GM23338 (cell line): Measurements from ENCODE around the gene TPX2. TPM values are rescaled to one million over a fixed set of nuclear protein-coding genes. Genes with fewer than 3 reads are reported as not detected.

Source experiments
- ATAC-seq: fragments of 200-7000 bp; cut with Tn5 transposase; 3 replicates; pipeline ENCODE4 v1.9.1; 2020
- DNase-seq: peaks from one replicate; pipeline ENCODE4 v3.0.0-alpha.2; 2015; ENCODE audit warnings: low spot score
- H2AFZ ChIP-seq: fragments of 200-600 bp; sonication (generic); 2 replicates; pipeline ENCODE4 v1.8.0; 2016; ENCODE audit warnings: antibody characterized with exemption, mild to moderate bottlenecking, moderate library complexity
- H3F3A ChIP-seq: fragments of 200-600 bp; sonication (generic); replicated peaks from 2 replicates; pipeline ENCODE4 v1.8.0; 2017; ENCODE audit warnings: antibody characterized with exemption, mixed run types, low read depth
- H3K27ac ChIP-seq: fragments of 200-600 bp; sonication (generic); 2 replicates; pipeline ENCODE4 v1.6.1; 2016; ENCODE audit warnings: low read depth
- H3K27me3 ChIP-seq: fragments of 200-600 bp; sonication (generic); 2 replicates; pipeline ENCODE4 v1.8.0; 2016; ENCODE audit warnings: mild to moderate bottlenecking, mixed run types, moderate library complexity; ENCODE audit not compliant: insufficient read depth
- H3K36me3 ChIP-seq: fragments of 200-600 bp; sonication (generic); 2 replicates; pipeline ENCODE4 v1.8.0; 2016; ENCODE audit warnings: mild to moderate bottlenecking; ENCODE audit not compliant: insufficient read depth
- H3K4me1 ChIP-seq: fragments of 200-600 bp; sonication (generic); 2 replicates; pipeline ENCODE4 v1.8.0; 2016; ENCODE audit warnings: mild to moderate bottlenecking, moderate library complexity; ENCODE audit not compliant: insufficient read depth
- H3K4me2 ChIP-seq: fragments of 200-600 bp; sonication (generic); 2 replicates; pipeline ENCODE4 v1.7.1; 2017; ENCODE audit warnings: mixed run types
- H3K4me3 ChIP-seq: fragments of 200-600 bp; sonication (generic); 2 replicates; pipeline ENCODE4 v1.6.1; 2016; ENCODE audit warnings: mixed run types
- H3K79me2 ChIP-seq: fragments of 200-600 bp; sonication (generic); replicated peaks from 2 replicates; pipeline ENCODE4 v1.8.0; 2017; ENCODE audit warnings: mild to moderate bottlenecking; ENCODE audit not compliant: insufficient read depth
- H3K9me2 ChIP-seq: fragments of 200-600 bp; sonication (generic); 2 replicates; pipeline ENCODE4 v1.8.0; 2017; ENCODE audit not compliant: insufficient read depth
- H4K20me1 ChIP-seq: fragments of 200-600 bp; sonication (generic); replicated peaks from 2 replicates; pipeline ENCODE4 v1.8.0; 2017; ENCODE audit warnings: mild to moderate bottlenecking; ENCODE audit not compliant: insufficient read depth
- H3K27ac Mint-ChIP-seq: 2 replicates; pipeline ENCODE4 v1.8.0; 2020; ENCODE audit warnings: inconsistent platforms, mild to moderate bottlenecking, moderate library complexity, mixed read lengths
- H3K27me3 Mint-ChIP-seq: 3 replicates; pipeline ENCODE4 v1.8.0; 2022; ENCODE audit warnings: low read depth, mild to moderate bottlenecking, moderate library complexity, mixed read lengths, inconsistent platforms; ENCODE audit not compliant: insufficient read depth, poor library complexity
- H3K36me3 Mint-ChIP-seq: 3 replicates; pipeline ENCODE4 v1.8.0; 2021; ENCODE audit warnings: low read depth, mild to moderate bottlenecking, inconsistent platforms, moderate library complexity, mixed read lengths
- H3K4me1 Mint-ChIP-seq: 3 replicates; pipeline ENCODE4 v1.8.0; 2020; ENCODE audit warnings: mild to moderate bottlenecking, inconsistent platforms, mixed read lengths
- H3K4me3 Mint-ChIP-seq: 3 replicates; pipeline ENCODE4 v1.8.0; 2021; ENCODE audit warnings: moderate library complexity, mild to moderate bottlenecking, inconsistent platforms, mixed read lengths
- H3K9me3 Mint-ChIP-seq: 3 replicates; pipeline ENCODE4 v1.8.0; 2020; ENCODE audit warnings: moderate library complexity, mild to moderate bottlenecking, inconsistent platforms, mixed read lengths
- ETS1 ChIP-seq: IDR thresholded peaks from 2 replicates; pipeline ENCODE4 v1.6.1; 2016; ENCODE audit warnings: antibody characterized with exemption
- EZH2phosphoT487 ChIP-seq: fragments of 200-600 bp; sonication (generic); IDR thresholded peaks from one replicate; pipeline ENCODE4 v1.8.1; 2018; ENCODE audit warnings: antibody characterized with exemption; ENCODE audit not compliant: unreplicated experiment
- JUNB ChIP-seq: IDR thresholded peaks from one replicate; pipeline ENCODE4 v1.6.1; 2016; ENCODE audit warnings: antibody characterized with exemption; ENCODE audit not compliant: unreplicated experiment
- NANOG ChIP-seq: IDR thresholded peaks from 2 replicates; pipeline ENCODE4 v1.6.1; 2016; ENCODE audit warnings: antibody characterized with exemption, borderline replicate concordance
- POLR2AphosphoS5 ChIP-seq: IDR thresholded peaks from 2 replicates; pipeline ENCODE4 v1.6.1; 2016; ENCODE audit warnings: antibody characterized with exemption, low read depth
- STAT1 ChIP-seq: IDR thresholded peaks from one replicate; pipeline ENCODE4 v1.6.1; 2016; ENCODE audit warnings: antibody characterized with exemption; ENCODE audit not compliant: unreplicated experiment
- ZNF114 ChIP-seq: fragments of 250-450 bp; sonication (Bioruptor Pico); IDR thresholded peaks from 2 replicates; pipeline ENCODE4 v1.5.0; 2020; ENCODE audit warnings: mild to moderate bottlenecking, moderate library complexity
- ZNF331 ChIP-seq: fragments of 250-450 bp; sonication (Bioruptor Pico); IDR thresholded peaks from 2 replicates; pipeline ENCODE4 v1.5.0; 2020; ENCODE audit warnings: low read depth, mild to moderate bottlenecking, moderate library complexity
- polyA plus RNA-seq: library from polyadenylated mRNA; unstranded; fragments of >200 nt; fragmentation: Nextera tagmentation; extraction: Ambion mirVana; gene quantifications from 2 replicates; pipeline ENCODE4 v1.2.1, GENCODE V29; 2016
- total RNA-seq: library from RNA; depleted of rRNA; stranded (reverse); fragments of >200 nt; shearing (Covaris generic); gene quantifications from 2 replicates; pipeline ENCODE4 v1.2.3, GENCODE V29; 2014
- TF ChIP-seq, protein P1 (sequence below), 2 experiments: fragments of 200-600 bp in 1 of 2; sonication (generic) in 1 of 2; conservative IDR thresholded peaks; 2 replicates each; pipeline versions ENCODE4 v1.5.1 to v1.6.1; 2016 to 2017; ENCODE audit warnings: antibody characterized with exemption in 2 of 2, low read depth in 2 of 2, mild to moderate bottlenecking in 2 of 2, moderate library complexity in 1 of 2
- TF ChIP-seq, protein P2 (sequence below): IDR thresholded peaks from one replicate; pipeline ENCODE4 v1.6.1; 2018; ENCODE audit warnings: antibody characterized with exemption; ENCODE audit not compliant: unreplicated experiment

The TPX2 gene
- total and polyA plus RNA-seq, 2 experiments from 2014 or later = 101 to 159 TPM

DNA sequence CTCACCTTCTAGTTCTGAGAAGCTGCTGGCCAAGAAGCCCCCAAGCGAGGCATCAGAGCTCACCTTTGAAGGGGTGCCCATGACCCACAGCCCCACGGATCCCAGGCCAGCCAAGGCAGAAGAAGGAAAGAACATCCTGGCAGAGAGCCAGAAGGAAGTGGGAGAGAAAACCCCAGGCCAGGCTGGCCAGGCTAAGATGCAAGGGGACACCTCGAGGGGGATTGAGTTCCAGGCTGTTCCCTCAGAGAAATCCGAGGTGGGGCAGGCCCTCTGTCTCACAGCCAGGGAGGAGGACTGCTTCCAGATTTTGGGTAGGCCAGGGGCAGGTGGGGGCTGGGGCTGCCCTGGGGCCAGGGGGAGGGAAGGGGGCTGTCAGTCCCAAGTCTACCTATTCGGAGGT is 82.3 kb downstream of the TPX2 start (continued):
- TF ChIP-seq ETS1 (no peak), JUNB (no peak), ZNF331 (no peak), NANOG (no peak), EZH2phosphoT487 (no peak)

DNA sequence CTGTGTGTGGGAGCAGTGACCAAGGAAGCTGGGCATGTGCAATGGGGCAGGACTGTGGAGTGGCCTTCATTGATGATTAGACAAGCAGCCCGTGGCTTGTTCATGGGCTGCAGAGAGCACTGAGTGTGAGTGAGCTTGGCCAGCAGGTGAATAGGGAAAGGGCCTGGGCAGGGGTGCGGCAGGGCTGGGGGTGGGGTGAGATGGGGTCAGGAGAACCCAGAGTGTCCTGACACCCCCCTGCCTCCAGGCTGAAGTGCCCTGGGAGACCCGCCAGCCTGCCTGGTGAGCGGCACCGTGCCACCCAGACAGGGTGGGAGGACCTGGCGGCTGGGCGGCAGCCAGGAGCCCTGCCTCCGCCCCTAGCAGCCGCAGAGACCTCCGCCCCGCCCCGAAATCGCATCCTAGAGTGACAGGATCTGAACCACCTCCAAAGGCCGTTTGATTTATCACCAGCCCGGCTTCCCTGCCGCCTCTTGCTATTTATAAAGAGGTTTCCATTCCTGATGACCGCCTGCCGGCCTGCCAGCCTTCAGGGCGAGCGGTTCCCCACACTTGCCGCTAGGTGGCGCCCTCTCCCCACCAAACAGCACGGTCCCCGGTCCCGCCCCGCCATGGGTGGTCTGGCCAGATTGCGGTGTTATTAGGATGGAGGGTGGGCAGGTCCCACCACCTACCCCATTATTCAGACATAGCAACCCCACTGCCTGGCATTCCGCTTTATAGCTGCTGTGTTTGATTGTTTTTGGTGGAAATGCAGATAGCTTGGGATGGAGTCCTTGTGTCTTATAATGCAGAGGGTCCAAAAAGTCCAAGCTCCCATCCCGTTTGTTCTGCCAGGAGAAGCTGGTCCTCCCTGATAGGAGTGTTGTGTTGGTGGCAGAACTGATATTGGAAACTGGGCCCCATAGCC is 83.6 kb downstream of the TPX2 start:
- 0 out of 2 replicates have a peak, but pooled peaks cover 9% of the 10 kb centered on the region for H3F3A ChIP-seq
- no peaks in the 10 kb centered on the region for H3K79me2 ChIP-seq
- DNase-seq (peak; percentile 98), ATAC-seq (peak; percentile 84)
- peak overlapping the region; percentile 38 for H3K4me3 ChIP-seq
- no peaks in the 10 kb centered on the region for H3K27me3 ChIP-seq
- H2AFZ ChIP-seq = peak overlapping the region; percentile 30
- Mint-ChIP-seq H3K27ac (no peak overlapping the region), H3K9me3 (no peaks in the 10 kb centered on the region), H3K36me3 (no peaks in the 10 kb centered on the region), H3K27me3 (peaks cover 9% of the 10 kb centered on the region), H3K4me1 (peaks cover 3% of the 10 kb centered on the region; the same call in 2 of the 3 replicates), H3K4me3 (peak overlapping the region; percentile 8; the same call in 1 of the 3 replicates)
- H3K27ac ChIP-seq = no peak overlapping the region
- no peaks in the 10 kb centered on the region for H3K36me3 ChIP-seq
- TF ChIP-seq POLR2AphosphoS5 (no peak), NANOG (no peak), STAT1 (no peak), EZH2phosphoT487 (no peak), ZNF114 (CRISPR knock-in tag) (no peak), ETS1 (no peak)
- TF ChIP-seq, protein P1, sequence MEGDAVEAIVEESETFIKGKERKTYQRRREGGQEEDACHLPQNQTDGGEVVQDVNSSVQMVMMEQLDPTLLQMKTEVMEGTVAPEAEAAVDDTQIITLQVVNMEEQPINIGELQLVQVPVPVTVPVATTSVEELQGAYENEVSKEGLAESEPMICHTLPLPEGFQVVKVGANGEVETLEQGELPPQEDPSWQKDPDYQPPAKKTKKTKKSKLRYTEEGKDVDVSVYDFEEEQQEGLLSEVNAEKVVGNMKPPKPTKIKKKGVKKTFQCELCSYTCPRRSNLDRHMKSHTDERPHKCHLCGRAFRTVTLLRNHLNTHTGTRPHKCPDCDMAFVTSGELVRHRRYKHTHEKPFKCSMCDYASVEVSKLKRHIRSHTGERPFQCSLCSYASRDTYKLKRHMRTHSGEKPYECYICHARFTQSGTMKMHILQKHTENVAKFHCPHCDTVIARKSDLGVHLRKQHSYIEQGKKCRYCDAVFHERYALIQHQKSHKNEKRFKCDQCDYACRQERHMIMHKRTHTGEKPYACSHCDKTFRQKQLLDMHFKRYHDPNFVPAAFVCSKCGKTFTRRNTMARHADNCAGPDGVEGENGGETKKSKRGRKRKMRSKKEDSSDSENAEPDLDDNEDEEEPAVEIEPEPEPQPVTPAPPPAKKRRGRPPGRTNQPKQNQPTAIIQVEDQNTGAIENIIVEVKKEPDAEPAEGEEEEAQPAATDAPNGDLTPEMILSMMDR (conservative IDR thresholded peaks at IDR 0.05; ENCODE audit: low read depth in 2 of 2) = peak; percentile 100
- TF ChIP-seq, protein P2, sequence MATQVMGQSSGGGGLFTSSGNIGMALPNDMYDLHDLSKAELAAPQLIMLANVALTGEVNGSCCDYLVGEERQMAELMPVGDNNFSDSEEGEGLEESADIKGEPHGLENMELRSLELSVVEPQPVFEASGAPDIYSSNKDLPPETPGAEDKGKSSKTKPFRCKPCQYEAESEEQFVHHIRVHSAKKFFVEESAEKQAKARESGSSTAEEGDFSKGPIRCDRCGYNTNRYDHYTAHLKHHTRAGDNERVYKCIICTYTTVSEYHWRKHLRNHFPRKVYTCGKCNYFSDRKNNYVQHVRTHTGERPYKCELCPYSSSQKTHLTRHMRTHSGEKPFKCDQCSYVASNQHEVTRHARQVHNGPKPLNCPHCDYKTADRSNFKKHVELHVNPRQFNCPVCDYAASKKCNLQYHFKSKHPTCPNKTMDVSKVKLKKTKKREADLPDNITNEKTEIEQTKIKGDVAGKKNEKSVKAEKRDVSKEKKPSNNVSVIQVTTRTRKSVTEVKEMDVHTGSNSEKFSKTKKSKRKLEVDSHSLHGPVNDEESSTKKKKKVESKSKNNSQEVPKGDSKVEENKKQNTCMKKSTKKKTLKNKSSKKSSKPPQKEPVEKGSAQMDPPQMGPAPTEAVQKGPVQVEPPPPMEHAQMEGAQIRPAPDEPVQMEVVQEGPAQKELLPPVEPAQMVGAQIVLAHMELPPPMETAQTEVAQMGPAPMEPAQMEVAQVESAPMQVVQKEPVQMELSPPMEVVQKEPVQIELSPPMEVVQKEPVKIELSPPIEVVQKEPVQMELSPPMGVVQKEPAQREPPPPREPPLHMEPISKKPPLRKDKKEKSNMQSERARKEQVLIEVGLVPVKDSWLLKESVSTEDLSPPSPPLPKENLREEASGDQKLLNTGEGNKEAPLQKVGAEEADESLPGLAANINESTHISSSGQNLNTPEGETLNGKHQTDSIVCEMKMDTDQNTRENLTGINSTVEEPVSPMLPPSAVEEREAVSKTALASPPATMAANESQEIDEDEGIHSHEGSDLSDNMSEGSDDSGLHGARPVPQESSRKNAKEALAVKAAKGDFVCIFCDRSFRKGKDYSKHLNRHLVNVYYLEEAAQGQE = no peak
- peak overlapping the region; percentile 43 for H3K4me2 ChIP-seq
- peaks cover 4% of the 10 kb centered on the region for H3K4me1 ChIP-seq
- H3K9me2 ChIP-seq = no peaks in the 10 kb centered on the region
- H4K20me1 ChIP-seq = no peaks in the 10 kb centered on the region; the same call in 1 of the 2 replicates
